GM21825 (cell line): ENCODE measurements around the gene PACS2.
A peak's percentile ranks its signal among the peaks of the same experiment; 100 is the strongest.
"Not testable (repeated sequence)": the region's sequence is repeated elsewhere in the genome, so short reads cannot be mapped to it uniquely, and the experiment has no call there.

ENCODE experiments used
- ATAC-seq: cut with Tn5 transposase; IDR thresholded peaks from one replicate; pipeline ENCODE4 v1.9.1; 2021; ENCODE audit warnings: mild to moderate bottlenecking, moderate library complexity; ENCODE audit not compliant: unreplicated experiment

Gene PACS2

GRCh38 chr14:105313381-105314286 lies 914 bp upstream of the PACS2 start:
- peak; percentile 13 for ATAC-seq

- ATAC-seq = peak; percentile 12
These were observed 718 bp downstream of the PACS2 start for GRCh38 chr14:105315211-105315721.

GRCh38 chr14:105315941-105316576 lies 1.5 kb downstream of the PACS2 start:
- no peak for ATAC-seq

GRCh38 chr14:105316577-105316941 lies 2.0 kb downstream of the PACS2 start:
- ATAC-seq = no peak

GRCh38 chr14:105316968-105317510 lies 2.5 kb downstream of the PACS2 start:
- no peak for ATAC-seq

GRCh38 chr14:105317546-105317945 lies 3.0 kb downstream of the PACS2 start:
- no peak for ATAC-seq

GRCh38 chr14:105322791-105323556 lies 8.4 kb downstream of the PACS2 start:
- ATAC-seq = no peak

GRCh38 chr14:105323663-105324062 lies 9.1 kb downstream of the PACS2 start:
- ATAC-seq = no peak

GRCh38 chr14:105324080-105324778 lies 9.7 kb downstream of the PACS2 start:
- ATAC-seq = no peak

GRCh38 chr14:105324871-105325270 lies 10.3 kb downstream of the PACS2 start:
- ATAC-seq = no peak

- ATAC-seq = no peak
These were observed 10.8 kb downstream of the PACS2 start for GRCh38 chr14:105325303-105325702.

GRCh38 chr14:105325716-105326567 lies 11.4 kb downstream of the PACS2 start:
- ATAC-seq = no peak

- no peak for ATAC-seq
These were observed 12.0 kb downstream of the PACS2 start for GRCh38 chr14:105326568-105326867.

GRCh38 chr14:105326891-105327694 lies 12.5 kb downstream of the PACS2 start:
- ATAC-seq = no peak

GRCh38 chr14:105327695-105328045 lies 13.1 kb downstream of the PACS2 start:
- ATAC-seq = not testable (repeated sequence)

GRCh38 chr14:105328070-105328677 lies 13.6 kb downstream of the PACS2 start:
- ATAC-seq = no peak

- ATAC-seq = no peak
These were observed 14.3 kb downstream of the PACS2 start for GRCh38 chr14:105328678-105329390.
